ENCODE measurements around the gene GPR171.

GRCh38 chr3:151175952-151176351, 27.1 kb downstream of the GPR171 start:
- TF ChIP-seq FOXA1 (IDR thresholded peaks at IDR 0.05) (no peak), ZNF384 (IDR thresholded peaks at IDR 0.05) (no peak), SUZ12 (IDR thresholded peaks at IDR 0.05) (no peak), ARNT (IDR thresholded peaks at IDR 0.05) (no peak)

Data from HEK293T (cell line).